Dendritic cell treated with granulocyte-macrophage colony-stimulating factor and Interleukin-4, amounts not matched to agents 40 ng/mL and 50 ng/mL, for 4 days (primary cell): ENCODE data around the gene SNRNP40.

Experiments used
- H3K27ac Mint-ChIP-seq: one replicate; pipeline ENCODE4 v1.8.0; 2022; ENCODE audit warnings: mild to moderate bottlenecking, mixed read lengths
- H3K27me3 Mint-ChIP-seq: one replicate; pipeline ENCODE4 v1.8.0; 2022; ENCODE audit warnings: mild to moderate bottlenecking, mixed read lengths
- H3K36me3 Mint-ChIP-seq: one replicate; pipeline ENCODE4 v1.8.0; 2022; ENCODE audit warnings: low read depth, mixed read lengths
- H3K4me1 Mint-ChIP-seq: one replicate; pipeline ENCODE4 v1.8.0; 2022; ENCODE audit warnings: low read depth, mixed read lengths
- H3K4me3 Mint-ChIP-seq: one replicate; pipeline ENCODE4 v1.8.0; 2022; ENCODE audit warnings: mild to moderate bottlenecking, moderate library complexity, mixed read lengths
- H3K9me3 Mint-ChIP-seq: one replicate; pipeline ENCODE4 v1.8.0; 2022; ENCODE audit warnings: mixed read lengths
- intact Hi-C: fragments of 100-400 bp; cut with micrococcal nuclease; formaldehyde crosslinking; loops from one replicate; pipeline ENCODE4 v1.15.0; 2022

SNRNP40 gene

DNA sequence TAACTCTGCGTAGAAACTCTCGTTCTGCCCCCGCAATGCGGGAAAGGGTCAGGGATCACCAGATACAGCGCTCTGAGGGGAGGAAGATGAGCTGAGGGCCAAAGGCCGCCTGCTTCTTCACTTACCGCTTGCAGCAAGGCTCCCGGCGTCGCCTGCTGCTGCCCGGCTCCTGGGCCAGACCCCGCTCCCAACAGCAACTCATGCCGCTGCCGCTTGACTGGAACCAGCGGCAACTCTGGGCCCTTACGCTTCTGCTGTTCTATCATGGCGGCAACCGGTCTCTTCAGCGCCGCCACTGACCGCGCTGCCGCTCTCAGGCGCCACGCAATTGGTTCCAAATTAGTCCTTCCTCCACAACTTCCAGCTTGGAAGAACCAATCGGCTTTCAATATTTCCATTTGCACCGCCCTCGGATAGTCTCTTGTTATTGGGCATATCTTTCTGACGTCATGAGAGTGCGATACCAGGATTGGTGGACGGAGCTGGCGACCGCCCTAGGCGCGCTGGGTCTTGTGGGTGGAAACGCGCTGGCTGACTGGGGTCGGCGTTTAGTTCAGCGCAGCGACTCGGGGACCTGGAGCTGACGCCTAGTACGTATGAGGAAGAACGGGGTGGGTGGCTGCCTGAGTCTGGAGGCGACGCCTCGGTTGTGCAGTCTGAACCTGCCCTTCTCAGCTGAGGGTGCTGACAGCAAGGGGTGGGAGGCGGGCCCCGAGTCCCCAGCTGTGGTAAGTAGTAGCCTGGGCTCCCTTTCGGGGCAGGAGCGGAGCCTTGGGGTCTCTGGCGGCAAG lies at the start of gene SNRNP40, which contains the start of gene ZCCHC17:
TSS of gene SNRNP40 (minus strand) at position 303 of the 791 bp plus-strand sequence. CDS start at position 266, 37 bp downstream.
TSS of gene ZCCHC17 (plus strand) at position 547 of the 791 bp plus-strand sequence. CDS start 13,067 bp downstream, outside the sequence.
- Mint-ChIP-seq H3K27ac (no peak within 1 kb of the TSS), H3K9me3 (no peaks in the 10 kb centered on the region)
- intact Hi-C loops, result no loop called here

GRCh38 chr1:31345635-31346034 lies 49.0 kb upstream of the SNRNP40 start:
- no peak overlapping the region for H3K4me3 Mint-ChIP-seq
- H3K27me3 Mint-ChIP-seq, result no peaks in the 10 kb centered on the region
- H3K27ac Mint-ChIP-seq, result no peak overlapping the region
- H3K4me1 Mint-ChIP-seq, result no peaks in the 10 kb centered on the region
- peaks cover 55% of the 10 kb centered on the region for H3K36me3 Mint-ChIP-seq
- intact Hi-C loops, result no loop called here
- no peaks in the 10 kb centered on the region for H3K9me3 Mint-ChIP-seq

More for the DNA sequence above, at the start of gene SNRNP40, which contains the start of gene ZCCHC17:
- Mint-ChIP-seq H3K27me3 (no peaks in the 10 kb centered on the region), H3K4me3 (no peak within 1 kb of the TSS), H3K4me1 (no peaks in the 10 kb centered on the region), H3K36me3 (peaks cover 41% of the 10 kb centered on the region)

DNA sequence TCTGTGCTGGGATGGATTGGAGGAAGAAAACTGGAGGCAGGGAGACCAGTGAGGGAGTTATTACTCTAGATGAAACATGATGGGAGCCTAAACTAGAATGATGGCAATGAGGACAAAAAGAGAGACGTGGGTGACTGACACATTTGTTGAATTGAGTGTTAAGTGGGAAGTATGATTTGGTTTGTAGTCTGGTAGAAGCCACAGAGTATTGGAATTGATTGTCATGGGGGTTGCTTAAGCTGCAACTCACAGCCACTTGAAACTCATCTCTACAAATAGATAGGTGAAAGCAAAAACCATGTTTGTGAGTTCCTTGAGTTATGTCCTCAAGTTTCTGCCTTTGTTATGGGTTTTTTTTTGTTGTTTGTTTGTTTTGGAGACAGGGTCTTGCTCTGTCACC lies 47.9 kb upstream of the SNRNP40 start:
- H3K27ac Mint-ChIP-seq, result no peak overlapping the region
- no peaks in the 10 kb centered on the region for H3K9me3 Mint-ChIP-seq
- H3K27me3 Mint-ChIP-seq, result no peaks in the 10 kb centered on the region
- H3K4me1 Mint-ChIP-seq, result no peaks in the 10 kb centered on the region
- intact Hi-C loops, result no loop called here
- peaks cover 56% of the 10 kb centered on the region for H3K36me3 Mint-ChIP-seq
- no peak overlapping the region for H3K4me3 Mint-ChIP-seq

DNA sequence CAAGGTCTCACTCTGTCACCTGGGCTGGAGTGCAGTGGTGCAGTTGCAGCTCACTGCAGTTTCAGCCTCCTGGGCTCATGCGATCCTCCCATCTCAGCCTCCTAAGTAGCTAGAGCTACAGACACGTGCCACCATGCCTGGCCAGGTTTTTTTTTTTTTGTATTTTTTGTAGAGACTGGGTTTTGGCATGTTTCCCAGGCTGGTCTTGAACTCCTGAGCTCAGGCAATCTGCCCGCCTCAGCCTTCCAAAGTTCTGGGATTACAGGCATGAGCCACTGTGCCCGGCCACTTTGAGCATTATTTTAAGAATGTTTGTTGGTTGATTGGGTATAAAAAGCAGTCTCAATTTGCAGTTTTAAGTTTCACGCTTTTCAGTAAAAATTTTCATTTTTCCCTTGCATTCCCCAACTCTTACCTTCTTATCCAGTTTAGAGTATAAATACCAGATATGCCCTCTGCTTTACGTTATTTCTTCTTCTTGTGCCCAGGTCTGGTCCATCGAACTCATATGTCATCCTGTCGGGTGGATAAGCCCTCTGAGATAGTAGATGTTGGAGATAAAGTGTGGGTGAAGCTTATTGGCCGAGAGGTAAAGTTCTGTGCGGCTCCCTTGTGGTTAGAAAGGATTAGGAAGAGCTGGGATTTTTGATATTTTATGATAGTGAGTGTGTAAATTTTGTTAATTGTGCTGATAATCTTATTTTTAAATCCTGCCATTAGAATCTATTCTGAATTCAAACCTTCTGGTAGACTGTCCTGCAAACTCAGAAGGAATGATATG lies 40.3 kb upstream of the SNRNP40 start:
- intact Hi-C loops, result no loop called here
- Mint-ChIP-seq H3K4me1 (no peaks in the 10 kb centered on the region), H3K36me3 (peaks cover 39% of the 10 kb centered on the region), H3K27me3 (no peaks in the 10 kb centered on the region), H3K4me3 (no peak overlapping the region), H3K9me3 (no peaks in the 10 kb centered on the region), H3K27ac (no peak overlapping the region)

GRCh38 chr1:31335007-31335406 lies 38.4 kb upstream of the SNRNP40 start:
- no peaks in the 10 kb centered on the region for H3K9me3 Mint-ChIP-seq
- intact Hi-C loops, result no loop called here
- H3K4me3 Mint-ChIP-seq, result no peak overlapping the region
- H3K4me1 Mint-ChIP-seq, result no peaks in the 10 kb centered on the region
- H3K27me3 Mint-ChIP-seq, result no peaks in the 10 kb centered on the region
- peaks cover 38% of the 10 kb centered on the region for H3K36me3 Mint-ChIP-seq
- H3K27ac Mint-ChIP-seq, result no peak overlapping the region

DNA sequence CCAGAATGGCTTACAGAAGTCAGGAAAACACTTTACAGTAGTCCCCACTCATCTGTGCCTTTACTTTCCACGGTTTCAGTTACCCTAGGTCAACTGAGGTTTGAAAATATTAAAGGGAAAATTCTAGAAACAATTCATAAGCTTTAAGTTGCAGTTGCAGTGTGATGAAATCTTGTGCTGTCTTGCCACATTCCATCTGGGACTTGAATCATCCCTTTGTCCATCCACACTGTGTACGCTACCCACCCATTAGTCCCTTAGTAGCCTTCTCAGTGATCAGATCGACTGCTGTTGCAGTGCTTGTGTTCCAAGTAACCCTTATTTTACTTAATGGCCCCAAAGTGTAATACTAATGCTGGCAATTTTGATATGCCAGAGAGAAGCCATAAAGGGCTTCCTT lies 30.8 kb upstream of the SNRNP40 start:
- intact Hi-C loops, result no loop called here
- no peak overlapping the region for H3K4me3 Mint-ChIP-seq
- no peaks in the 10 kb centered on the region for H3K27me3 Mint-ChIP-seq
- no peaks in the 10 kb centered on the region for H3K9me3 Mint-ChIP-seq
- no peak overlapping the region for H3K27ac Mint-ChIP-seq
- H3K36me3 Mint-ChIP-seq, result peaks cover 41% of the 10 kb centered on the region
- no peaks in the 10 kb centered on the region for H3K4me1 Mint-ChIP-seq

- Mint-ChIP-seq H3K36me3 (peaks cover 41% of the 10 kb centered on the region), H3K4me1 (no peaks in the 10 kb centered on the region), H3K4me3 (no peak overlapping the region), H3K9me3 (peaks cover 2% of the 10 kb centered on the region), H3K27ac (no peak overlapping the region), H3K27me3 (no peaks in the 10 kb centered on the region)
- intact Hi-C loops, result no loop called here
Measured at GRCh38 chr1:31326461-31326860, 29.9 kb upstream of the SNRNP40 start.

DNA sequence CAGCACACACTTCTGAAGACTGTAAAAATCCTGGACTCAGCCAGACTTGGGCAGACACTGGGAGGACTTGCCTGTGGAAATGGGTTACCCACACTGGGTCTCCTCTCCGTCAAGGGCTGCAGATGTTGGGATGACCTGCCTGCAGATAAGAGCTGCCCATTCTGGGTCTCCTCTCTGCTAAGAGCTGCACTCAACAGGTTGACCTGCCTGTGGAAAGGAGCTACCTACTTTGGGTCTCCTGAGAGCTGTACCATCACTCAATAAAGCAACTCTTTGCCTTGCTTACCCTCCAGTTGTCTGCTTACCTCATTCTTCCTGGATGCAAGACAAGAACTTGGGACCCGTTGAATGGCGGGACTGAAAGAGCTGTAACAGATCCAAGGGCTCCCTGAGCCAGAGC lies 28.4 kb upstream of the SNRNP40 start:
- no peaks in the 10 kb centered on the region for H3K4me1 Mint-ChIP-seq
- no peak overlapping the region for H3K27ac Mint-ChIP-seq
- H3K36me3 Mint-ChIP-seq, result peaks cover 51% of the 10 kb centered on the region
- intact Hi-C loops, result no loop called here
- no peaks in the 10 kb centered on the region for H3K27me3 Mint-ChIP-seq
- H3K4me3 Mint-ChIP-seq, result no peak overlapping the region
- H3K9me3 Mint-ChIP-seq, result peaks cover 11% of the 10 kb centered on the region

GRCh38 chr1:31324093-31324492 lies 27.5 kb upstream of the SNRNP40 start:
- Mint-ChIP-seq H3K27ac (no peak overlapping the region), H3K4me3 (no peak overlapping the region), H3K9me3 (peaks cover 11% of the 10 kb centered on the region), H3K27me3 (no peaks in the 10 kb centered on the region), H3K36me3 (peaks cover 59% of the 10 kb centered on the region), H3K4me1 (no peaks in the 10 kb centered on the region)
- intact Hi-C loops, result no loop called here

- Mint-ChIP-seq H3K27ac (no peak overlapping the region), H3K4me1 (no peaks in the 10 kb centered on the region), H3K36me3 (peaks cover 74% of the 10 kb centered on the region), H3K4me3 (no peak overlapping the region), H3K27me3 (no peaks in the 10 kb centered on the region), H3K9me3 (peaks cover 11% of the 10 kb centered on the region)
- intact Hi-C loops, result no loop called here
Measured at GRCh38 chr1:31318146-31318545, 21.6 kb upstream of the SNRNP40 start.

- H3K36me3 Mint-ChIP-seq, result peaks cover 76% of the 10 kb centered on the region
- H3K4me1 Mint-ChIP-seq, result no peaks in the 10 kb centered on the region
- H3K27me3 Mint-ChIP-seq, result no peaks in the 10 kb centered on the region
Measured at GRCh38 chr1:31315902-31316301, 19.3 kb upstream of the SNRNP40 start.

GRCh38 chr1:31310198-31310597 lies 13.6 kb upstream of the SNRNP40 start:
- H3K36me3 Mint-ChIP-seq, result peaks cover 66% of the 10 kb centered on the region
- intact Hi-C loops, result no loop called here
- H3K4me1 Mint-ChIP-seq, result no peaks in the 10 kb centered on the region
- H3K27ac Mint-ChIP-seq, result no peak overlapping the region
- no peaks in the 10 kb centered on the region for H3K9me3 Mint-ChIP-seq
- no peaks in the 10 kb centered on the region for H3K27me3 Mint-ChIP-seq
- no peak overlapping the region for H3K4me3 Mint-ChIP-seq

More at GRCh38 chr1:31315902-31316301, 19.3 kb upstream of the SNRNP40 start:
- no peak overlapping the region for H3K4me3 Mint-ChIP-seq
- H3K27ac Mint-ChIP-seq, result no peak overlapping the region
- intact Hi-C loops, result no loop called here
- H3K9me3 Mint-ChIP-seq, result peaks cover 4% of the 10 kb centered on the region

GRCh38 chr1:31308036-31308435 lies 11.4 kb upstream of the SNRNP40 start:
- H3K9me3 Mint-ChIP-seq, result no peaks in the 10 kb centered on the region
- peaks cover 58% of the 10 kb centered on the region for H3K36me3 Mint-ChIP-seq
- intact Hi-C loops, result no loop called here
- no peak overlapping the region for H3K27ac Mint-ChIP-seq
- H3K4me3 Mint-ChIP-seq, result no peak overlapping the region
- H3K27me3 Mint-ChIP-seq, result no peaks in the 10 kb centered on the region
- no peaks in the 10 kb centered on the region for H3K4me1 Mint-ChIP-seq

- H3K4me3 Mint-ChIP-seq, result no peak overlapping the region
- no peaks in the 10 kb centered on the region for H3K9me3 Mint-ChIP-seq
- intact Hi-C loops, result no loop called here
- no peaks in the 10 kb centered on the region for H3K27me3 Mint-ChIP-seq
- no peaks in the 10 kb centered on the region for H3K4me1 Mint-ChIP-seq
- no peak overlapping the region for H3K27ac Mint-ChIP-seq
- peaks cover 44% of the 10 kb centered on the region for H3K36me3 Mint-ChIP-seq
Measured at GRCh38 chr1:31306278-31306677, 9.7 kb upstream of the SNRNP40 start.
